Measurements from ENCODE around the gene NCOA5.

The NCOA5 gene

GRCh38 chr20:46089417-46090388, at the start of gene NCOA5:
NCOA5 (minus strand) TSS chr20:46089962; CDS start chr20:46079424, 10,538 bp downstream.
- peak; percentile 97 for DNase-seq

- DNase-seq = no peak
Measured at GRCh38 chr20:46139266-46139889, 49.6 kb upstream of the NCOA5 start.

- DNase-seq = no peak
Measured at GRCh38 chr20:46137816-46138215, 48.1 kb upstream of the NCOA5 start.

- no peak for DNase-seq
Measured at GRCh38 chr20:46135856-46136633, 46.3 kb upstream of the NCOA5 start.

GRCh38 chr20:46134716-46135115, 45.0 kb upstream of the NCOA5 start:
- DNase-seq = no peak

- no peak for DNase-seq
Measured at GRCh38 chr20:46133886-46134654, 44.3 kb upstream of the NCOA5 start.

- peak; percentile 64 for DNase-seq
Measured at GRCh38 chr20:46132705-46133120, 43.0 kb upstream of the NCOA5 start.

GRCh38 chr20:46131396-46131795, 41.6 kb upstream of the NCOA5 start:
- no peak for DNase-seq

- DNase-seq = peak; percentile 13
Measured at GRCh38 chr20:46130534-46130933, 40.8 kb upstream of the NCOA5 start.

GRCh38 chr20:46129955-46130481, 40.3 kb upstream of the NCOA5 start:
- peak; percentile 14 for DNase-seq

GRCh38 chr20:46128310-46129151, 38.8 kb upstream of the NCOA5 start:
- DNase-seq = no peak

GRCh38 chr20:46127396-46128010, 37.7 kb upstream of the NCOA5 start:
- DNase-seq = no peak

- DNase-seq = no peak
Measured at GRCh38 chr20:46126440-46127056, 36.8 kb upstream of the NCOA5 start.

GRCh38 chr20:46123482-46124245, 33.9 kb upstream of the NCOA5 start:
- DNase-seq = no peak

- no peak for DNase-seq
Measured at GRCh38 chr20:46122516-46123481, 33.0 kb upstream of the NCOA5 start.

- no peak for DNase-seq
Measured at GRCh38 chr20:46122071-46122470, 32.3 kb upstream of the NCOA5 start.

- DNase-seq = no peak
Measured at GRCh38 chr20:46121184-46121930, 31.6 kb upstream of the NCOA5 start.
